ENCODE results near the gene GMPS. TPM values are rescaled to one million over a fixed set of nuclear protein-coding genes. Genes with fewer than 3 reads are reported as not detected.

GMPS gene
- total and polyA plus RNA-seq, 2 donors (not counting 3 experiments of a cell fraction or from before 2014, with no cell fraction given), result 18.7 to 67.5 TPM

GRCh38 chr3:155854141-155854940 is 16.1 kb upstream of the GMPS start, which contains the start of gene SLC33A1:
Gene SLC33A1, minus strand, starts transcription at chr3:155854427. Its CDS starts 430 bp downstream, at chr3:155853997.
- peak within 1 kb of the TSS; percentile 99 for H3K4me2 ChIP-seq (ENCODE audit: insufficient read depth, low read length)
- no TSS peak for BruUV-seq (replicated peaks)
- no peaks in the 10 kb centered on the region for H3K27me3 ChIP-seq (ENCODE audit: control insufficient read depth in 2 of 2, insufficient read depth in 2 of 2, low read length in 2 of 2)
- H3K9me3 ChIP-seq (replicated peaks; ENCODE audit: control insufficient read depth, insufficient read depth, low read length), result no peaks in the 10 kb centered on the region
- H3K27ac ChIP-seq (ENCODE audit: insufficient read depth, low read depth, low read length), result peak within 1 kb of the TSS; percentile 56
- peak within 1 kb of the TSS; percentile 79 for H3K9ac ChIP-seq (replicated peaks; ENCODE audit: extremely low read depth, insufficient read depth, low read length)
- ChIA-PET CTCF (interaction anchor here (1.6 to 3.6 kb wide), 2 partner anchors 16 to 48 kb away, joined by 5 to 34 read pairs; partner anchors contain the start of gene C3orf33), POLR2A (interaction anchor here (1.0 to 1.5 kb wide), 3 partner anchors 16 to 48 kb away, joined by 3 to 4 read pairs (median 3); partner anchors contain the start of gene C3orf33)
- no peaks in the 10 kb centered on the region for H3K36me3 ChIP-seq (ENCODE audit: control insufficient read depth in 2 of 2, extremely low read depth in 1 of 2, insufficient read depth in 2 of 2, low read length in 2 of 2)
- peak; percentile 79 for TF ChIP-seq POLR2A (IDR thresholded peaks at IDR 0.05; ENCODE audit: low read depth, low read length)
- no peak for TF ChIP-seq CTCF (IDR thresholded peaks at IDR 0.05; ENCODE audit: extremely low read depth in 1 of 2, insufficient read depth in 1 of 2, low read depth in 1 of 2, low read length in 2 of 2)
- TF ChIP-seq MYC (IDR thresholded peaks at IDR 0.05; ENCODE audit: low read depth, low read length), result peak; percentile 27
- peak; percentile 78 for TF ChIP-seq POLR2AphosphoS5 (IDR thresholded peaks at IDR 0.05; ENCODE audit: insufficient read depth, low read depth, low read length)
- TF ChIP-seq MAX (IDR thresholded peaks at IDR 0.05; ENCODE audit: insufficient read depth, insufficient read length), result peak; percentile 96
- no peaks in the 10 kb centered on the region for H3K9me1 ChIP-seq (replicated peaks; ENCODE audit: control insufficient read depth, extremely low read depth, insufficient read depth, low read length)
- H4K20me1 ChIP-seq (replicated peaks; ENCODE audit: control insufficient read depth, extremely low read depth, insufficient read depth, low read length), result no peaks in the 10 kb centered on the region
- H3K79me2 ChIP-seq (ENCODE audit: control insufficient read depth, insufficient read depth, low read length), result peaks cover 38% of the 10 kb centered on the region
- H2AFZ ChIP-seq (ENCODE audit: low read depth, low read length), result peak within 1 kb of the TSS; percentile 61
- dilution Hi-C loops (cut with MboI; ENCODE audit: extremely low pct_ligation_motif_present, low sequenced_read_pairs), result no loop called here
- H3K4me1 ChIP-seq (ENCODE audit: control insufficient read depth, extremely low read depth, insufficient read depth, low read length), result peaks cover 7% of the 10 kb centered on the region
- peak; percentile 94 for FAIRE-seq
- DNase-seq (ENCODE audit: low read depth, low spot score), result peak; percentile 100
- intact Hi-C loops (cut with micrococcal nuclease), result loop anchor here (1.0 to 5.0 kb wide), 6 partner anchors 16 to 693 kb away; partner anchors contain the start of genes C3orf33, GMPS and PLCH1
- peak within 1 kb of the TSS; percentile 56 to 96 (median 75) for H3K4me3 ChIP-seq (replicated peaks in 1 of 3; ENCODE audit: insufficient read depth in 1 of 3, low read depth in 1 of 3, low read length in 3 of 3)
